GM18907 (cell line): ENCODE results near the gene ASXL2.
"Not testable (repeated sequence)": the region's sequence is repeated elsewhere in the genome, so short reads cannot be mapped to it uniquely, and the experiment has no call there.

Experiments
- ATAC-seq: cut with Tn5 transposase; IDR thresholded peaks from one replicate; pipeline ENCODE4 v1.9.1; 2021; ENCODE audit warnings: mild to moderate bottlenecking, moderate library complexity; ENCODE audit not compliant: unreplicated experiment

ASXL2 gene

GRCh38 chr2:25894135-25894830 lies 16.0 kb upstream of the ASXL2 start:
- ATAC-seq, result no peak

DNA sequence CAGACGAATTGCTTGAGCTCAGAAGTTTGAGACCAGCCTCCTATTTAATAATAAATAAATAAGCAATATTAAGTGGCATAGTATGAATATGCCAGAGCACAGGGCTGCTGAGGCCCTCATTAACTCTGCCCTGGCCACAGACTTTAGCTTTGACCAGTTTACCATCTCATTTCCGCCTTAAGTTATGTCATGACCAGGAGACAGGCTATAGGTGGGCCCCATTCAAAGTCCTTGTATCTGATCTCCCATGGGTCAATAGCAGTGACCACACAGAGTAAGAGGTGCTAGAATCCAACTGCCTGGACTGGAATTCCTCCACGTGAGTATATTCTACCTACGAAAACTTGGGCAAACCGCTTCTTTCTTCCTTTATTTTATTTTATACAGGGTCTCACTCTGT lies 13.4 kb upstream of the ASXL2 start:
- ATAC-seq, result no peak

DNA sequence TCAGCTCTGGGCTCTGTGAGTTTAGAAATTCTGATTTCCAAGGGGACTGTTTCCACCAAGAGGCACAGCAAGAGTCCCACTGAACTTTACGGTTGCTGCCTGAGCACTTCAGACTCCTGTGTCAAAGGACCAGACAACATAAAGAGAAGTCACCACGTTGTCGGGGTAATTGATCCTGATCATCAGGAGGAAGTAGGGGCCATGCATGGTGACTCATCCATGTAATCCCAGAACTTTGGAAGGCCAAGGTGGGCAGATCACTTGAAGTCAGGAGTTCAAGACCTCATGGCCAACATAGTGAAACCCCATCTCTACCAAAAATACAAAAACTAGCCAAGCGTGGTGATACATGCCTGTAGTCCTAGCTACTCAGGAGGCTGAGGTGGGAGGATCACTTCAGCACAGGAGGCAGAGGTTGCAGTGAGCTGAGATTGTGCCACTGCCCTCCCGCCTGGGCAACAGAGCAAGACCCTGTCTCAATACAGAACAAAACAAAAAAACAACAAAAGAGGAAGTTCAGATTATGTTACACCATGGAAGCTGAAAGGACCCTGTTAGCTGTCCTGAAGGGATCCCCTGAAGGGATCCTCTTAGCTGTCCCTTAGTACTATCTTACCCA lies 9.4 kb upstream of the ASXL2 start:
- ATAC-seq, result no peak

- ATAC-seq, result no peak
These were observed 7.6 kb upstream of the ASXL2 start for GRCh38 chr2:25885933-25886332.

- no peak for ATAC-seq
These were observed 3.5 kb upstream of the ASXL2 start for GRCh38 chr2:25881764-25882163.

- ATAC-seq, result no peak
These were observed 945 bp upstream of the ASXL2 start for GRCh38 chr2:25879133-25879730.

DNA sequence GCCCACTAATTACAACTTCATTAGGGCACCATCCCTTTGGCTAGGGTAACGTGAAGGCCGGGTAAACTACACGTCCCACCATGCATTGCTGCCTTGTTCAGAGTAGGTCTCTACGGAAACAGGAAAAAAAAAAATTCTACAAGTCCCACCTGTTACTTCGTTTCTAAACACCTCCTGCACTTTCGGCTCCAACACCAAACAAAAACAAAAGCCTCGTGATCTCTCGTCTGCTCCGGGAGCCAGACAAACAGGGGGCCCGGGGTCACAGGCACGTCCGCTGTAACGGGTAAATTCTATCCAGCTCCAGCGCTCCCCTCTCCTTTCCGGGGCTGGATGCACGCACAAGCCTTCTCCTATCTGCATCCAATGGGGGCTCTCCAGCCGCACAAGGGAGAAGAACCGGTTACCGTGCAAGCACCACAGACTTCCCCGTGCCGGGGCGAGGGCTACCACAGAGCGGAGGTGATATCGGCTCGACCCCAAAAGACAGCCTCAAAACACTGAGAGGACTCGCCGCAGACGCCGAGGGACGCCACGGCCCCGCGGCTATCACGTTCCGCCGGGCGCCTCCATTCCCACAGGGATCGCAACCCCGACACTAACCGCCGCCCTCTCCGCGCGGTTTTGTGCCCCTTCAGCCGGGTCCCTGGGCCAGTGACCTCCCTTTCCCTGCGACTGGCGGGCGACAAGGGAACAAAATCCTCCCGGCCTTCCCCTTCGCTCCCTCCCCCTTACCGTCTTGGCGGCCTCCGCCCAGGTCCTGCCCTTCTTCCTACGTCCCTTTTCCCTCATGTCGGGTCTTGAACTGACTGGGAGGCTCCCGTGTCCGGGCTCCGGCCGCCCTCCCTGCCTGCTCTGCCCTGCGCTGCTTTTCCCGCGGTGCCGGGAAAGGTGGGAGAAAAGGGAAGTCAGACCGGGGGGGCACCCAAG lies 591 bp downstream of the ASXL2 start:
- peak; percentile 52 for ATAC-seq

DNA sequence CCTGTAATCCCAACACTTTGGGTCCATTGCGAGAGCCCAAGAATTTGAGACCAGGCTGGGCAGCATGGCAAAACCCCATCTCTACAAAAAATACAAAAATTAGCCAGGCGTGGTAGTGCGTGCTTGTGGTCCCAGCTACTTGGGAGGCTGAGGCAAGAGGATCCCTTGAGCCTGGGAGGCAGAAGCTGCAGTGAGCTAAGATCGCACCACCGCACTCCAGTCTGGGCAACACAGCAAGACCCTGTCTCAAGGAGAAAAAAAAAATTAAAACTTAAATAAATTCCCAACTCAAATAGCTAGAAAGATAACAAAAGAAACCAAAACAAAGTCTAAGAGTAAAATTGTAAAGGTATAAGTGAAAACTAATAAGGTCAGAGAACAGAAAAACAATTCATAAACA lies 6.2 kb downstream of the ASXL2 start:
- no peak for ATAC-seq

- no peak for ATAC-seq
These were observed 10.8 kb downstream of the ASXL2 start for GRCh38 chr2:25867396-25868003.

DNA sequence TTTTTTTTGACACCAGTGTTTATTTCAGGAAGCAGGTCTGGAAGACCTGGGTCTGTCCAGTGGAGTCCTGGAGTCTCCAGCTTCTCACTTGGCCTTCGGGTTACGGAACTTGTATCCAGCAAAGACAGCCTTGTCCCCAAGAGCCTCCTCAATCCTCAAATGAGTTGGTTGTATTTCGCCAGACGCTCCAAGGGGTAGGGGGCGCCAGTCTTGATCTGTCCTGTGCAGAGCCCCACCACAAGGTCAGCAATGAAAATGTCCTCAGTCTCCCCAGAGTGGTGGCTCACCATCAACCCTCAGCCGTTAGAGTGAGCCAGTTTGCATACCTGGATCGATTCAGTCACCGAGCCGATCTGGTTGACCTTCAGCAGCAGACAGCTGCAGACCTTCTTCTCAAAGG lies 21.9 kb downstream of the ASXL2 start:
- no peak for ATAC-seq

DNA sequence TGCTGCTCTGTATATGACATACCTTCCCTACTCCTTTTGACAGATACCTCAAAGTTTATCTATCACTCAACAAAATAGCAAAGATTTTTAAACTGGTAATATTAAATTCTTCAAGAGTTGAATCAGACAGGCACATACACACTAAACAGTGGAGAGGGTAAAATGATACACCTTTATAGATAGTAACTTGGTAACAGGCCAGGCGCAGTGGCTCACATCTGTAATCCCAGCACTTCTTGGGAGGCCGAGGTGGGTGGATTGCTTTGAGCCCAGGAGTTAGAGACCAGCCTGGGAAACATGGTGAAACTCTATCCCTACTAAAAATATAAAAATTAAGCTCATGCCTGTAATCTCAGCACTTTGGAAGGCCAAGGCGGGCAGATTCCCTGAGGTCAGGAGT lies 23.2 kb downstream of the ASXL2 start:
- ATAC-seq, result no peak

GRCh38 chr2:25854613-25855012 lies 23.7 kb downstream of the ASXL2 start:
- no peak for ATAC-seq

GRCh38 chr2:25853038-25853638 lies 25.1 kb downstream of the ASXL2 start:
- ATAC-seq, result no peak

GRCh38 chr2:25851740-25852503 lies 26.4 kb downstream of the ASXL2 start:
- peak; percentile 88 for ATAC-seq

DNA sequence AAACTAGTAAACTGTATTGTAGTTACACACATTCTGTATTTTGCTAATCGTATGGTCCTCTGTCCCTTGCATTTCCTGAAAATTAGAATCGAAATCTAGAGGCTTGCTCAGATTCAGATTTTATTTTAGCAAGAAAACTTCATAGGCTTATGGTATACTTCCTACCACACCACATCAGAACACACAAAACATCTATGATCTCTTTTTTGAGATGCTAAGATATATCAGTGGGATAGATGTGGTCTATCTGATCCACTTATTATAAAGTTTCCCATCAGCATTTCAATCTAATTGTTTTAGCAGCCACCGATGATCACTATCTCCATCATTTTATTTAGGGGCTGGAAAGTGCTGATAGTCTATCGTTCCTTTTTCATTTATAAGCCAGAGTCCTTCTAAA lies 27.9 kb downstream of the ASXL2 start:
- not testable (repeated sequence) for ATAC-seq

DNA sequence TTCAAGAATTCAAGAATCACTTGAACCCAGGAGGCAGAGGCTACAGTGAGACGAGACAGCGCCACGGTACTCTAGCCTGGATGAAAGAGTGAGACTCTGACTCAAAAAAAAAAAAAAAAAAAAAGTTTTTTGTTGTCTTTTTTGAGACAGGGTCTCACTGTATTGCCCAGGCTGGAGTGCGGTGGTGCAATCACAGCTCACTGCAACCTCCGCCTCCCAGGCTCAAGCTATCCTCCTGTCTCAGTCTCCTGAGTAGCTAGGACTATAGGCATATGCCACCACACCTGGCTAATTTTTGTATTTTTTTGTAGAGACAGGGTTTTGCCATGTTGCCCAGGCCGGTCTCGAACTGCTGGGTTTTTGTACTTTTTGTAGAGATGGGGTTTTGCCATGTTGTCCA lies 28.9 kb downstream of the ASXL2 start:
- ATAC-seq, result not testable (repeated sequence)

DNA sequence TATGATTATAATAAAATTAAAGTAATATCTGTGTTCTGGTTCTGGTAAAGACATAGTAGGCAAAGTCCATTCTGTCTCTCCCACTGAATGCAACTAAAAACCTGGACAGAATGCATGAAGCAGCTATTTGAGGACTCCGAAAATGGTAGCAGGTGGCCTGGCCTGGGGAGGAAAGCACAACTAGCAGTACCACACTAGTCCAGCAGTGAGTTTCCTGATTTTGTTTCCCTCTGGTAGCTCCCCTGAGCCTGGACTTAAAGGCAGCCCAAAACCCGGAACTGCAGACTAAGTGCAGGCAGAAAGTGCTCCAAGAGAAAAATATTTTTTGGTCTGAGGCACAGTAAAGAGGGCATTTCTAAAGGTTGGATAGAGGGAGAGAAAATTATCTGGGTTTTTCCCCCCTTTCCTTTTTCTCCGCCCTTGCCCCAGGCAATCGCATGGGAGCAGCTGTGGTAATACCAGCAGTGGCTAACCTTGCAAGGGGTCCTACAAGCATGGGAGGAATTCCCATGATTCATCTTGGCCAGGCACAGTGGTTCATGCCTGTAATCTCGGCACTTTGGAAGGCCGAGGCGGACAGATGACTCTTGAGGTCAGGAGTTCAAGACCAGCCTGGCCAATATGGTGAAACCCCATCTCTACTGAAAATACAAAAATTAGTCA lies 32.3 kb downstream of the ASXL2 start:
- no peak for ATAC-seq

DNA sequence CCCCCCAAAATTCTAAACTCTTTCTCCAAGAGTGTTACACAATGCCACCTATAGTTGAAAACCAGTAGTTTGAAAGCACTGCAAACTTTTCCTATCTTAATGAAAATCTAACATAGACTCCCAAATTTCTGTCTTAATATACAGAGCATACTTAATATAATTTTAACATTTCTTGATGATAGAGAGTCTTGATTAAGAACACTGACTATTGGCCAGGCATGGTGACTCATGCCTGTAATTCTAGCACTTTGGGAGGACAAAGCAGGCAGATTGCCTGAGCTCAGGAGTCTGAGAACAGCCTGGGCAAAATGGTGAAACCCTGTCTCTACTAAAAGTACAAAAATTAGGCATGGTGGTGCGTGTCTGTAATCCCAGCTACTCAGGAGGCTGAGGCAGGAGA lies 34.2 kb downstream of the ASXL2 start:
- ATAC-seq, result no peak

GRCh38 chr2:25842155-25842554 lies 36.1 kb downstream of the ASXL2 start:
- no peak for ATAC-seq
